GM19043 (cell line): Measurements from ENCODE around the gene MYPN.

Experiments used
- ATAC-seq: cut with Tn5 transposase; IDR thresholded peaks from one replicate; pipeline ENCODE4 v1.9.1; 2021; ENCODE audit warnings: low read depth; ENCODE audit not compliant: unreplicated experiment

The MYPN gene

GRCh38 chr10:68092512-68092911 lies 16.8 kb upstream of the MYPN start:
- no peak for ATAC-seq

GRCh38 chr10:68095153-68095552 lies 14.1 kb upstream of the MYPN start:
- ATAC-seq = no peak

GRCh38 chr10:68096913-68097516 lies 12.3 kb upstream of the MYPN start:
- ATAC-seq = no peak

GRCh38 chr10:68099736-68100135 lies 9.6 kb upstream of the MYPN start:
- no peak for ATAC-seq

GRCh38 chr10:68101066-68101465 lies 8.2 kb upstream of the MYPN start:
- no peak for ATAC-seq

- no peak for ATAC-seq
Observed at GRCh38 chr10:68103261-68103878, 5.9 kb upstream of the MYPN start.

GRCh38 chr10:68103901-68104300 lies 5.4 kb upstream of the MYPN start:
- ATAC-seq = no peak

GRCh38 chr10:68105820-68106219 lies 3.5 kb upstream of the MYPN start:
- no peak for ATAC-seq

- ATAC-seq = no peak
Observed at GRCh38 chr10:68106656-68107055, 2.6 kb upstream of the MYPN start.

GRCh38 chr10:68107651-68108050 lies 1.6 kb upstream of the MYPN start:
- ATAC-seq = no peak

- no peak for ATAC-seq
Observed at GRCh38 chr10:68108051-68108450, 1.2 kb upstream of the MYPN start.

- ATAC-seq = no peak
Observed at GRCh38 chr10:68108653-68109052, 635 bp upstream of the MYPN start.

- no peak for ATAC-seq
Observed at GRCh38 chr10:68110027-68110426, 739 bp downstream of the MYPN start.

- no peak for ATAC-seq
Observed at GRCh38 chr10:68111584-68111983, 2.3 kb downstream of the MYPN start.

- no peak for ATAC-seq
Observed at GRCh38 chr10:68112837-68113236, 3.5 kb downstream of the MYPN start.

GRCh38 chr10:68118657-68119056 lies 9.4 kb downstream of the MYPN start:
- ATAC-seq = no peak

- no peak for ATAC-seq
Observed at GRCh38 chr10:68121020-68121743, 11.9 kb downstream of the MYPN start.

GRCh38 chr10:68121852-68122251 lies 12.6 kb downstream of the MYPN start:
- no peak for ATAC-seq

- no peak for ATAC-seq
Observed at GRCh38 chr10:68124718-68125117, 15.4 kb downstream of the MYPN start.

GRCh38 chr10:68125772-68126171 lies 16.5 kb downstream of the MYPN start:
- no peak for ATAC-seq

GRCh38 chr10:68128015-68128414 lies 18.7 kb downstream of the MYPN start:
- ATAC-seq = no peak

GRCh38 chr10:68132391-68132790 lies 23.1 kb downstream of the MYPN start:
- no peak for ATAC-seq
